ENCODE data around the gene PEBP1. TPM values are rescaled to one million over a fixed set of nuclear protein-coding genes. Genes with fewer than 3 reads are reported as not detected.

The PEBP1 gene
- 362 TPM for polyA plus RNA-seq (2012; ENCODE audit: insufficient read depth, insufficient read length, low read depth)

GRCh38 chr12:118135788-118136558 lies at the start of gene PEBP1:
Gene PEBP1 (plus strand): TSS chr12:118136124. CDS start chr12:118136210, 86 bp downstream.
- no peaks in the 10 kb centered on the region for H3K9me3 ChIP-seq
- TF ChIP-seq CTCF (IDR thresholded peaks at IDR 0.05; ENCODE audit: low read depth, low read length), result no peak
- peaks cover 42% of the 10 kb centered on the region for H3K36me3 ChIP-seq
- H3K27me3 ChIP-seq, result no peaks in the 10 kb centered on the region
- H3K4me1 ChIP-seq, result no peaks in the 10 kb centered on the region
- peak within 1 kb of the TSS; percentile 95 for H3K4me3 ChIP-seq (ENCODE audit: low read depth, low read length)
- DNase-seq, result peak; percentile 97

- no peaks in the 10 kb centered on the region for H3K4me1 ChIP-seq
- H3K36me3 ChIP-seq, result no peaks in the 10 kb centered on the region
- DNase-seq, result no peak
- no peaks in the 10 kb centered on the region for H3K27me3 ChIP-seq
- no peak overlapping the region for H3K4me3 ChIP-seq (ENCODE audit: low read depth, low read length)
- TF ChIP-seq CTCF (IDR thresholded peaks at IDR 0.05; ENCODE audit: low read depth, low read length), result no peak
- H3K9me3 ChIP-seq, result no peaks in the 10 kb centered on the region
Observed at GRCh38 chr12:118089782-118090181, 46.1 kb upstream of the PEBP1 start.

GRCh38 chr12:118094039-118094438 lies 41.9 kb upstream of the PEBP1 start:
- no peak overlapping the region for H3K4me3 ChIP-seq (ENCODE audit: low read depth, low read length)
- no peaks in the 10 kb centered on the region for H3K27me3 ChIP-seq
- no peak for DNase-seq
- peaks cover 2% of the 10 kb centered on the region; the same call in 1 of the 2 replicates for H3K4me1 ChIP-seq
- H3K9me3 ChIP-seq, result no peaks in the 10 kb centered on the region
- H3K36me3 ChIP-seq, result no peaks in the 10 kb centered on the region
- no peak for TF ChIP-seq CTCF (IDR thresholded peaks at IDR 0.05; ENCODE audit: low read depth, low read length)

- no peak for DNase-seq
- Histone ChIP-seq H3K9me3 (no peaks in the 10 kb centered on the region), H3K36me3 (no peaks in the 10 kb centered on the region), H3K27me3 (no peaks in the 10 kb centered on the region), H3K4me1 (peaks cover 2% of the 10 kb centered on the region; the same call in 1 of the 2 replicates), H3K4me3 (ENCODE audit: low read depth, low read length) (no peak overlapping the region)
- TF ChIP-seq CTCF (IDR thresholded peaks at IDR 0.05; ENCODE audit: low read depth, low read length), result no peak
Observed at GRCh38 chr12:118098401-118098800, 37.5 kb upstream of the PEBP1 start.

- Histone ChIP-seq H3K36me3 (no peaks in the 10 kb centered on the region), H3K9me3 (no peaks in the 10 kb centered on the region), H3K27me3 (no peaks in the 10 kb centered on the region), H3K4me1 (peaks cover 2% of the 10 kb centered on the region; the same call in 1 of the 2 replicates), H3K4me3 (ENCODE audit: low read depth, low read length) (no peak overlapping the region)
- DNase-seq, result no peak
- no peak for TF ChIP-seq CTCF (IDR thresholded peaks at IDR 0.05; ENCODE audit: low read depth, low read length)
Observed at GRCh38 chr12:118098911-118099671, 36.8 kb upstream of the PEBP1 start.
